ENCODE data around the gene ZSCAN5A. TPM values are rescaled to one million over a fixed set of nuclear protein-coding genes. Genes with fewer than 3 reads are reported as not detected.

The ZSCAN5A gene
- total and polyA plus RNA-seq, 2 of the 13 experiments (the other 11 are each of a cell fraction or from before 2014, with no cell fraction given): 9.5 to 17.8 TPM

DNA sequence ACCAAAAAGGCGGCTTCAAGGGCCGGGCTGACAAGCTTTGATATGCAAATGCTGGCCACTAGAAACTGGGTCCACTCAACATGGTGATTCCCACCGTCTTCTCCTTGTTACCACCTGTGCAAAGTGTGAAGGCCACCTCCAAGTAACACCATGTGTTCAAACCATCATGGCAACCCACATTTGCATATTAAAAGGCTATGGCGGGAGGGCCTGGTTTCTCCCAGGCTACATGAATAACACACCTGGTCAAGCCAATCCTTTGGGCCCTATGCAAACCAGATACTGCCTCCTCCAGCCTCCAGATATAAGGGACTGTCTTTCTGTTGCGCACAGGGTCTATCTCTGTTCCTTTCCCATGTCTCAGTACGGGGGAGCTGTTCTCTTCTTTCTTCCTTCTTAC lies 36.6 kb upstream of the ZSCAN5A start:
- Histone ChIP-seq H4K20me1 (ENCODE audit: insufficient read depth, low read length) (no peaks in the 10 kb centered on the region), H3K9ac (ENCODE audit: insufficient read depth, low read depth, low read length) (no peak overlapping the region), H3K27ac (ENCODE audit: extremely low read length, insufficient read depth, low read length) (no peak overlapping the region), H3K36me3 (replicated peaks in 1 of 2; ENCODE audit: control insufficient read depth in 1 of 2, insufficient read depth in 2 of 2, low read length in 2 of 2) (no peaks in the 10 kb centered on the region), H3K4me3 (replicated peaks in 1 of 3; ENCODE audit: insufficient read depth in 1 of 3, low read depth in 2 of 3, low read length in 3 of 3) (no peak overlapping the region), H2AFZ (ENCODE audit: low read length) (no peak overlapping the region), H3K9me3 (ENCODE audit: low read length) (no peaks in the 10 kb centered on the region), H3K4me1 (ENCODE audit: insufficient read depth, low read length) (peaks cover 32% of the 10 kb centered on the region), H3K27me3 (ENCODE audit: control insufficient read depth in 1 of 2, insufficient read depth in 2 of 2, low read length in 2 of 2) (no peaks in the 10 kb centered on the region), H3K4me2 (ENCODE audit: low read depth, low read length) (no peak overlapping the region), H3K79me2 (ENCODE audit: insufficient read depth, low read length) (no peaks in the 10 kb centered on the region)
- TF ChIP-seq REPIN1 (CRISPR knock-in tag; IDR thresholded peaks at IDR 0.05; ENCODE audit: borderline replicate concordance, low read depth) (no peak), ZNF33B (CRISPR knock-in tag; IDR thresholded peaks at IDR 0.05) (no peak), ZNF333 (CRISPR knock-in tag; IDR thresholded peaks at IDR 0.05; ENCODE audit: borderline replicate concordance) (no peak), ZNF616 (CRISPR knock-in tag; IDR thresholded peaks at IDR 0.05; ENCODE audit: low read depth) (no peak), ZNF484 (CRISPR knock-in tag; IDR thresholded peaks at IDR 0.05; ENCODE audit: borderline replicate concordance, low read depth) (no peak), TBL1XR1 (IDR thresholded peaks at IDR 0.05; ENCODE audit: borderline replicate concordance, low read length, partially characterized antibody) (no peak), MIER3 (CRISPR knock-in tag; IDR thresholded peaks at IDR 0.05; ENCODE audit: borderline replicate concordance) (no peak), TCF7L2 (IDR thresholded peaks at IDR 0.05; ENCODE audit: low read depth, low read length) (no peak), HDAC1 (CRISPR knock-in tag; IDR thresholded peaks at IDR 0.05) (no peak), DNMT3B (CRISPR knock-in tag; conservative IDR thresholded peaks at IDR 0.05) (no peak), CENPX (CRISPR knock-in tag; IDR thresholded peaks at IDR 0.05) (no peak)
- TF ChIP-seq, protein P1, sequence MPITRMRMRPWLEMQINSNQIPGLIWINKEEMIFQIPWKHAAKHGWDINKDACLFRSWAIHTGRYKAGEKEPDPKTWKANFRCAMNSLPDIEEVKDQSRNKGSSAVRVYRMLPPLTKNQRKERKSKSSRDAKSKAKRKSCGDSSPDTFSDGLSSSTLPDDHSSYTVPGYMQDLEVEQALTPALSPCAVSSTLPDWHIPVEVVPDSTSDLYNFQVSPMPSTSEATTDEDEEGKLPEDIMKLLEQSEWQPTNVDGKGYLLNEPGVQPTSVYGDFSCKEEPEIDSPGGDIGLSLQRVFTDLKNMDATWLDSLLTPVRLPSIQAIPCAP (CRISPR knock-in tag; IDR thresholded peaks at IDR 0.05; ENCODE audit: low read depth): no peak
- ATAC-seq (no peak), FAIRE-seq (no peak), DNase-seq (ENCODE audit: low spot score) (no peak)
- in situ Hi-C loops (cut with HindIII; ENCODE audit: extremely low pct_ligation_motif_present, low pct_unique_long_range_greater_than_20kb): no loop called here
- intact Hi-C loops (cut with micrococcal nuclease; ENCODE audit: unreplicated experiment): no loop called here
- no TSS peak for BruUV-seq (replicated peaks)
- CTCF ChIA-PET (ENCODE audit: low intra/inter-chr PET ratio, low total read pairs): interaction anchor here (1.0 to 1.7 kb wide), 2 partner anchors 42 to 285 kb away, joined by 3 to 6 read pairs; no protein-coding TSS in a partner anchor
- 57% methylated on average over 6 of the region's 6 CpGs for WGBS (ENCODE audit: low lambda C conversion rate)
- POLR2A ChIA-PET: no interaction called here

Measured in HepG2 (cell line).